NCI-H345 treated with DMSO at 0.1 percent for 48 hours (cell line): ENCODE measurements around the gene PTPRM.

ENCODE experiments used
- DNase-seq: peaks from one replicate; lab custom pipeline; 2025; ENCODE audit not compliant: unreplicated experiment; lab: John Stamatoyannopoulos, UW

The PTPRM gene

DNA sequence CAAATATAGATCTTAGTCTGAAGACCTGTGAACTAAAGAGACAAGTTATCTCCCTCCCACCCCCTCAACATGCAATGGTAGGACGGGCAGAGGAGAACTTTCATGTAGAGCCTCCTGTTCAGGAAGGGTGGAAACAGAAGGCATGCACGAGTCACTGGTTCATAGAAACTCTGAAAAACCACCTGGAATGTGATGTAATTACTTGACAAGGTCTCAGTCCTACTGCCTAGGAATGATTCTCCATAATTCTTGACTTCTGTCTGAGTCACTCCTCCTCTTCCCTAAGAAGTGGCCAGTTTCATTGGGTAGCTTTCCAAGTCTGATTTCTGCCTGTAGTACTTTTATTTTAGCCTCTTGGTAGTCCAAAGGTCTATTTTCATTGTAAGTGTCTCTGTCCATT, 277.3 kb downstream of the PTPRM start:
- no peak for DNase-seq

DNA sequence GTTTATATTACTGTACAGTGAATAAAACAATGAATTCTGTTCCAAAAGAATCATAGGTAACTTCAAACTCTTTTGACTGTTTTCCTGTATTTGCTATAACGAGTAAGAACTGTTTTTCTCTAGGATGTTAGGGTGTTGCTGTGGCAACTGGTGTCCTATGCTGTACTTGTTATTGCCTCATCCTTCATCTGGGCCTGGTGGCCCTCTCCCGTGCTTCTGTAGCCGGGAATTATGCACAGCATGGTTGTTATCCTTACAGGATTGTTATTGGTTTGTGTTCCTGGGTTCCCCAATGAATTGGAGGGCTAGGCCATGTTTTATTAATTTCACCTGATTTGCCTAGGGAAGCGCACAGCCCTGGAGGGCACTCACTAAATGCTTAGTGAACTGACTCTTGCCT, 279.2 kb downstream of the PTPRM start:
- DNase-seq = no peak

DNA sequence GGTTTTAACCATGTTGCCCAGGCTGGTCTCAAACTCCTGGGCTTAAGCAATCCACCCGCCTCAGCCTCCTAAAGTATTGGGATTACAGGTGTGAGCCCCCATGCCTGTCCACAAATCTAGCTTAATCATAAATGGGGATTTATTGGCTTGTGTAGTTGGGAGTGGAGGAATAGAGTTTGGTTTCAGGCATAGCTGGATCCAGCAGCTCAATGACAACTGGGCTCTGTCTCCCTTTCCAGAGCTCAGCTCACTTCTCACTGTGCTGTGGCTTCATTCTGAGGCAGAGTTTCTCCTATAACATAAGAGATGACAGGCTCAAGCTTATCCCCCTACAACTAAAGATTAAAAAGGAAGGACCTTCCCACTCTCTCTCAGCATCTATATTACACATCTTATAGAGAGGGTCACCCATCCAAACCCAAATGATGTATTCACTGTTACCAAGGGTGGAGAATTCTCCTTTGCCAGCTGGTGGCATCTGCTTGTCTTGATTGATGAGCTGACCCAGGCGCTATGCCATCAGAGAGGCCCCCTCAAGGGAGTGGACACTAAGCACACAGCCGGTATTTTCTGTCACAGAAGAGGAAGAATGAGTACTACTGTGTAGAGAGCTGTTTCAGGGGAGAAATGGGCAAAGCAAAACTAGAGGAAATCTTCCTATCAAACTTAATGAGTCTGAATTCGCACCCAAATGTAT, 280.4 kb downstream of the PTPRM start:
- DNase-seq = no peak

DNA sequence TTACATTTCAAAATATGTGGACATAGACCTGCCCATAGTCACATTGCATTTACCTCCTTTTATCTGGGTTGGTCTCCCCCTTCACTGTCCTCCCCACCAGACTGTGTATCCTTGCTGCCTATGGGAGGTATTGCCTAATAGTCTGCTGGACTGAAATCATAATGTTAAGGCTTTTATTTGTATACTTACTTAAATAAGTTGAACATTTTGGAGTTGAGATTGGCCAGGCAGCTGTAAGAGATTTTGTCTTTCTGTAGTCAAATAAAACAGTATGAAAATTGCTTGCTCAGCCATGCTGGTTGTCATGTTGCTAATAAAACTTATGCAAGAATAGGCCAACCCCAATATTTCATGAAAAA, 280.9 kb downstream of the PTPRM start:
- DNase-seq = no peak

DNA sequence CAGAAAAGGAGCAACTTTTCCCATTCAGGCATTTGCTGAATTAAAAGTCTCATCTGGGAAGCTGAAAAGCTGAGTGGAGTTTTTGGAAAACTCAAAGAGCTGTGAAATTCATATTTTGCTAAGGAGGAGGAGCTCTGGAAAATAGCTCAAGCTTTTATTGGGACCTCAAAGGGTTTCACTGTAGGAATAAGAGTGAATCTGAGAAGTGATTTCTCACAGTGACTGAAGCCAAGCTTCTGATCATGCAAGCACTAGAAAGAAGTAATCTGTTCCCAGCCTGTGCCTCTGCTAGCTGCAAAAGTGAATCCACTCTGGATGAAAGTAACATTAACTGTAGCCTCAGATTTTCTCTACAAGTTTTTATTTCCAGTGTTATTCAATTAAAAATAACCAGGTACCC, 283.3 kb downstream of the PTPRM start:
- DNase-seq = no peak

GRCh38 chr18:7855028-7855427, 287.9 kb downstream of the PTPRM start:
- no peak for DNase-seq

DNA sequence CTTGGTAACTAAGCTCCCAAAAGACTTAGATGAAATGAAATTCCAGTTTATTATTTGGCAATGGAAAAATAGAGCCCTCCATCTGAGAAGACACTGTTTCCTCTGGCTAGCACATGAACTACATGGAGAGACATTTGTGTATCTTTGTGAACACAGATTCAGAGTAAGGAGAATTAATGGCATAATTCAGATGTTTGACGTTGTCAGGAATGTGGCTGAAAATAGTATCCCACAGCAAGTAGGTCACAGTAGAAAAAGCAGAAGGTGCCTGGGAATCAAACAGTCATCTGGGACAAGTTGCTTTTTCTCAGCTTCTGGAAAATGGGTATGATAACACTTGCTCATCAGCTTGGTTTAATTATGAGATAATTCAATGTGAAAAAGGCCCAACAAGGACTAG, 288.6 kb downstream of the PTPRM start:
- DNase-seq = no peak

- no peak for DNase-seq
These were observed 289.0 kb downstream of the PTPRM start for GRCh38 chr18:7856116-7856515.

- DNase-seq = no peak
These were observed 289.6 kb downstream of the PTPRM start for GRCh38 chr18:7856733-7857132.

DNA sequence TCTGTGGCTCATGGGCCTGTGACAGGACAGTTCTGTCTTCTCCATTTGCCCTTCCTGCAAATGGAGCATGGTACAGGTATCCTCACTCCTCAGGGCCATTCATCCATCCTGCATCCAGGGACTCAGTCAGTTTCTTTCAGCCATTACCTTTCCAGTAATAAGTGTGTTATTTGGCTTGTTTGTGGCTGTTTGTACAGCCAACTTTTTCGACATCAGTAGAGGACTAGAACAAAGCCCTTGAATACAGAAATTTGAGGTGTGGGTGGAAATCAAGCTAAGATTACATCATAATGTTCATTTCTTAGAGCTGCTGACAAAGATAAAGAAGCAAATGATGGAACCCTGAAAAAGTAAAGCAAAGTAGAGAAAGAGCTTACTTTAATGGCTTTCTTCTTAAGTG, 290.4 kb downstream of the PTPRM start:
- DNase-seq = no peak

- DNase-seq = no peak
These were observed 292.0 kb downstream of the PTPRM start for GRCh38 chr18:7859122-7859521.

DNA sequence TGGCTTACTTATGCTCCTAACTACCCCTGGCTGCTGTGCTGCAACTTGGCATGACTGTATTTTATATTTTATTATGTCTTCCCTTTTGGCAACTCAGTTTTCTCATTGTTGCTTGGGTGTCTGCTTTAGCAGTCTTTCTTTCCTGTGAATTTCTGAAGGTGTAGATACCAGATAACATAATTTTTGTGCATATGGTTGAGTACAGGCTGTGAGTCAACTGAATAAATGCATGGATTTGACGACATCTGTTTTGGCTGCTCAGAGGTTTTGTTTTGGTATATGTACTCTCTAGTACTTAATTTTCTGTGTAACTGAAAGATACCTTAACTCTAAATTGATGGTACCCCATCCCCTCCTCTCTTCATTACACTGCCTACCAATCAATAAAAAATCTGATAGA, 303.1 kb downstream of the PTPRM start:
- no peak for DNase-seq

- no peak for DNase-seq
These were observed 303.7 kb downstream of the PTPRM start for GRCh38 chr18:7870855-7871254.

DNA sequence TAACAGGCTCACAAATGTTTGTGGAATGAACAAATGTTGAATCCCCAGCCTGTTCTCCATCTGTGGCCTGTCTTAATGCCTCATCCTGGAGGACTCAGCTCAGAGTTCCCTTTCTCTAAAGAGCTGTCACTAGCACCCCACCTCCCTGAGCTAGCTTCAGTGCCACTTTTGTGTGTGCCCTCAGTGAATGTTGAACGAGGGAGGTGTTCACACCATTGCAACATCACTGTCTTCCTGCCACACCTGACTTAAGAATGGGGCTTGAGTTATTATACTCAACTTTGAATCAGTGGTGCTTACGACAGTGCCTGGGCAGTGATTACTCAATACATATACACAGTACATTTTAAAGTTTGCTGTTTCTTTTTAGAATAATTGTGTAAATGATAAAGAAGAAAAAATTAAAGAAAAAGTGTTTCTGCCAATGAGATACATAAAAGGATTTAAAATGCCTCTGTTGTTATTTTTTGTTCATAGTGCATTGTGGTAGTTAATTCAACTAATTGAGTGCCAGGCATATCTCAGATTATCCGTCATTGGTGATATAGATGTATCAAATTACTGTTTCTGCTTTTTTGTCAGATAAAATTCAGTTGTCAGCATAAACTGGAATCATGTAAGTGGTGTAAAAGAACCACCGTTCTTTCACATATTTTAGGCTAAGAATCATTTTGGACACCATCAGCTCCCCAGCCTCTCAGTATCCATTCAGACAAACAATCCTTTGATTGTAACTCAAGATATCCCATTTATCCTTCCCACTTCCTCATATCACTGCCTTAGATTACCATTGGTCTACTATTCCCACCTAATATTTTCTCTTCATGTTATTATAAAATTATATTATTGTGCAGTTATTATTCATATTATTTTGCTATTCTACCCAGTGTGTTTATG, 304.7 kb downstream of the PTPRM start:
- no peak for DNase-seq

GRCh38 chr18:7872569-7872968, 305.5 kb downstream of the PTPRM start:
- DNase-seq = no peak

GRCh38 chr18:7873316-7873715, 306.2 kb downstream of the PTPRM start:
- DNase-seq = no peak

GRCh38 chr18:7876354-7877104, 309.4 kb downstream of the PTPRM start:
- DNase-seq = no peak

GRCh38 chr18:7877609-7878008, 310.5 kb downstream of the PTPRM start:
- no peak for DNase-seq

GRCh38 chr18:7878265-7879211, 311.4 kb downstream of the PTPRM start:
- no peak for DNase-seq

DNA sequence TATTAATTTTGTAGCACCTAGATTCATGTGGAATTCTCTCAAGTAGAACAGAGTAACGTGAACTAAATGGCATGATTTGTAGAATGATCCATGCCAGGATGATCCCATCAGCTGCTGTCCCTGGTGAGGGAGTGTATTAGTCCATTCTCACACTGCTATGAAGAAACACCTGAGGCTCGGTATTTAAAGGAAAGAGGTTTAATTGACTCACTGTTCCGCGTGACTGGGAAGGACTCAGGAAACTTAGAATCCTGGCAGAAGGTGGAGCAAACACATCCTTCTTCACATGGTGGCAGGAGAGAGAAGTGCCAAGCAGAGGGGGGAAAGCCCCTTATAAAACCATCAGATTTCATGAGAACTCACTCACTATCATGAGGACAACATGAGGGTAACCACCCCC, 312.6 kb downstream of the PTPRM start:
- no peak for DNase-seq

DNA sequence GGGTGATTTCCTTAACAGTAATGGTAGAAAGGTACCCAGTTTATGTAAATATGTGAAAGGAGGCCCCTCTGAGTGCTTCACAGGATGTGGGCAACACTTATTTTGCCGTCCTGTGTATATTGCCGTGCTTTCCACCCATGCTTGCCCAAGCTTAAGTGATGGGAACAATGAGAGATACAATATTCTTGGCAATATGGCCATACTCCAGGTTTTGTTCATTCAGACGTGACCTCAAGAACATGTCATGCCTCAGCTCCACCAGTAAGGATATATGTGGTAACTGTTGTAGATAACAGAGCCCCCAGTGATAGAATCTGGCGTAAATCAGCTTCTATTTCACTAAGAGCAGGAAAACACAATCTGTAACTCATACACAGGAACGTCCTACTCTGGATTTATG, 318.7 kb downstream of the PTPRM start:
- DNase-seq = no peak
